GM18867 (cell line): Measurements from ENCODE around the gene FANCC.

Source experiments
- ATAC-seq: cut with Tn5 transposase; IDR thresholded peaks from one replicate; pipeline ENCODE4 v1.9.1; 2021; ENCODE audit warnings: mild to moderate bottlenecking, moderate library complexity; ENCODE audit not compliant: unreplicated experiment

Gene FANCC

GRCh38 chr9:95104581-95104960 is 212.9 kb downstream of the FANCC start:
- ATAC-seq = no peak

- no peak for ATAC-seq
Measured at GRCh38 chr9:95103871-95104580, 213.5 kb downstream of the FANCC start.

- no peak for ATAC-seq
Measured at GRCh38 chr9:95103281-95103771, 214.2 kb downstream of the FANCC start.

GRCh38 chr9:95102572-95102971 is 214.9 kb downstream of the FANCC start:
- no peak for ATAC-seq

- no peak for ATAC-seq
Measured at GRCh38 chr9:95102001-95102433, 215.5 kb downstream of the FANCC start.

GRCh38 chr9:95101326-95101725 is 216.2 kb downstream of the FANCC start:
- ATAC-seq = no peak

GRCh38 chr9:95100071-95100627 is 217.4 kb downstream of the FANCC start:
- no peak for ATAC-seq

GRCh38 chr9:95099321-95100070 is 218.0 kb downstream of the FANCC start:
- no peak for ATAC-seq

GRCh38 chr9:95098391-95098921 is 219.1 kb downstream of the FANCC start:
- ATAC-seq = no peak

- ATAC-seq = no peak
Measured at GRCh38 chr9:95097279-95097678, 220.2 kb downstream of the FANCC start.

GRCh38 chr9:95096807-95097206 is 220.7 kb downstream of the FANCC start:
- no peak for ATAC-seq

GRCh38 chr9:95096381-95096780 is 221.1 kb downstream of the FANCC start:
- ATAC-seq = no peak

GRCh38 chr9:95095641-95096355 is 221.7 kb downstream of the FANCC start:
- no peak for ATAC-seq

GRCh38 chr9:95094002-95094401 is 223.5 kb downstream of the FANCC start:
- no peak for ATAC-seq

GRCh38 chr9:95093586-95093985 is 223.9 kb downstream of the FANCC start:
- ATAC-seq = no peak

- no peak for ATAC-seq
Measured at GRCh38 chr9:95092262-95093072, 225.0 kb downstream of the FANCC start.

GRCh38 chr9:95091601-95092261 is 225.8 kb downstream of the FANCC start:
- ATAC-seq = no peak

GRCh38 chr9:95090871-95091577 is 226.5 kb downstream of the FANCC start:
- ATAC-seq = no peak
